Activated CD8-positive, alpha-beta T cell treated with anti-CD3 and anti-CD28 coated beads for 36 hours (primary cell): ENCODE results near the gene C12orf60. TPM values are rescaled to one million over a fixed set of nuclear protein-coding genes. Genes with fewer than 3 reads are reported as not detected.

Source experiments
- ATAC-seq: fragments of 200-7000 bp; cut with Tn5 transposase; one replicate; pipeline ENCODE4 v1.10.0; 2021; ENCODE audit warnings: mild to moderate bottlenecking, moderate library complexity
- CTCF ChIA-PET: fragments of 350-600 bp; sonication (Branson Sonifier 250); formaldehyde crosslinking; loops from one replicate; lab custom pipeline; 2021; ENCODE audit warnings: antibody characterized with exemption; lab: Charles Lee
- POLR2A ChIA-PET: fragments of 350-600 bp; sonication (Branson Sonifier 250); formaldehyde crosslinking; loops from one replicate; lab custom pipeline; 2021; ENCODE audit warnings: antibody characterized with exemption; lab: Charles Lee
- DNase-seq: peaks from one replicate; pipeline ENCODE4 v3.0.0-alpha.2; 2020
- H3K27ac Mint-ChIP-seq: one replicate; pipeline ENCODE4 v1.8.0; 2021; ENCODE audit warnings: mild to moderate bottlenecking, mixed read lengths
- H3K27me3 Mint-ChIP-seq: one replicate; pipeline ENCODE4 v1.8.0; 2021; ENCODE audit warnings: mixed read lengths
- H3K36me3 Mint-ChIP-seq: one replicate; pipeline ENCODE4 v1.8.0; 2021; ENCODE audit warnings: low read depth, mixed read lengths
- H3K4me1 Mint-ChIP-seq: one replicate; pipeline ENCODE4 v1.8.0; 2021; ENCODE audit warnings: low read depth, mixed read lengths
- H3K4me3 Mint-ChIP-seq: one replicate; pipeline ENCODE4 v1.8.0; 2021; ENCODE audit warnings: mild to moderate bottlenecking, moderate library complexity, mixed read lengths
- H3K9me3 Mint-ChIP-seq: one replicate; pipeline ENCODE4 v1.8.0; 2021; ENCODE audit warnings: mixed read lengths
- CTCF ChIP-seq: fragments of 200-600 bp; IDR thresholded peaks from one replicate; pipeline ENCODE4 v1.8.0; 2022; ENCODE audit warnings: antibody characterized with exemption, mild to moderate bottlenecking
- intact Hi-C: fragments of 100-400 bp; cut with micrococcal nuclease; formaldehyde crosslinking; loops from one replicate; pipeline ENCODE4 v1.10.0; 2022
- total RNA-seq, 2 experiments: library from RNA; stranded (reverse); gene quantifications; one replicate each; pipeline ENCODE4 v1.2.3, GENCODE V29; 2021

C12orf60 gene
- total RNA-seq, 2 experiments from 2014 or later = 3.3 to 4.2 TPM

GRCh38 chr12:14776236-14776961, 27.1 kb upstream of the C12orf60 start:
- H3K36me3 Mint-ChIP-seq = peaks cover 5% of the 10 kb centered on the region
- no peaks in the 10 kb centered on the region for H3K9me3 Mint-ChIP-seq
- TF ChIP-seq CTCF = peak; percentile 36
- ChIA-PET CTCF (interaction anchor here (0.5 to 3.9 kb wide), 11 partner anchors 8 to 445 kb away, joined by 3 to 17 read pairs (median 5); partner anchors contain the start of genes C12orf60, RERG and WBP11), POLR2A (interaction anchor here (0.9 to 2.4 kb wide), 4 partner anchors 10 to 175 kb away, joined by 3 to 7 read pairs (median 4); partner anchors contain the start of genes C12orf60 and WBP11)
- no peak for DNase-seq
- H3K27me3 Mint-ChIP-seq = no peaks in the 10 kb centered on the region
- no peak for ATAC-seq
- H3K27ac Mint-ChIP-seq = no peak overlapping the region
- peak overlapping the region; percentile 92 for H3K4me3 Mint-ChIP-seq
- H3K4me1 Mint-ChIP-seq = peaks cover 35% of the 10 kb centered on the region
- intact Hi-C loops = no loop called here

DNA sequence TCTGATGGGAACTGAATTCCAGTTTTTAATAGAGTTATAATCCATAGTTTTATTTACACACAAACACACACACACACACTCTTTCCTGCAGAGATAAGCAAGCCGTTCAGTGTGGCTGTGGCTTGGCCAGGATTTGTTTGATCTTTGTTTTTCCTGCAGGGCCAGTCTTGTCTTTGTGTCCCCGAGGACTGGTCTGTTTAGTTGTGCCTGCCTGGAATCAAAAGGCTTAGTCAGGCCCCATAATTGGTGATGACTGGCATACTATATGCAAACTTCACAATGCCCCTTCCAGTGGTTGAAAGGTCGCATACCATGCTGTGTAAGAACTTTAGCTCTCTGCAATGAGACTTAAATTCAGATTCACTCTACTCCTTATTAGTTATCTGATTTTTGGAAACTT, 26.2 kb upstream of the C12orf60 start:
- H3K4me3 Mint-ChIP-seq = no peak overlapping the region
- POLR2A ChIA-PET = no interaction called here

DNA sequence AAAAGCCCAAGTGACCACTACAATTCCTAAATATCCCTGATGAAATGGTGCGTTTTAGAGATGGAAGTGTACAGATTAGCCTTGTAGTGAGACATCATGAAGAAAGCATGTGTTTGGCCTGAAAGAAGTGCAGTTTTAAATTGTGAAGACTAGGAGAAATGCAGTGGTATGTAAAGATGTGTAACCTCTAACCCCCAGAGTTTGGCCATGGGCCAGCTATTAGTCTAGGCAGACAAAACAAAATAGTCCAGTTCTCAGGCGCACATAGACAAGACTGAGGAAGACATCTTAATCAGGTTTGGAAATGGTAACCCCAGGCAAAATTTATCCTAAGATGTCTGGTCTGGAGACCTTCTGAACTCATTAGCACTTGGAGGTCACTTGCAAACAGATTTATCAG, 23.6 kb upstream of the C12orf60 start:
- Mint-ChIP-seq H3K27ac (no peak overlapping the region), H3K4me3 (no peak overlapping the region), H3K36me3 (peaks cover 14% of the 10 kb centered on the region), H3K9me3 (no peaks in the 10 kb centered on the region), H3K4me1 (peaks cover 23% of the 10 kb centered on the region), H3K27me3 (no peaks in the 10 kb centered on the region)
- TF ChIP-seq CTCF = no peak
- DNase-seq (no peak), ATAC-seq (no peak)
- ChIA-PET POLR2A (interaction anchor here (1.0 to 1.3 kb wide), 2 partner anchors 9 to 181 kb away, joined by 4 to 7 read pairs; a partner anchor contains a TSS), CTCF (interaction anchor here (1.4 to 3.3 kb wide), 2 partner anchors 27 to 215 kb away, joined by 4 to 11 read pairs; no protein-coding TSS in a partner anchor)
- intact Hi-C loops = no loop called here

More for the DNA sequence above, 26.2 kb upstream of the C12orf60 start:
- CTCF ChIA-PET = interaction anchor here (0.9 to 3.3 kb wide), 5 partner anchors 15 to 218 kb away, joined by 3 to 11 read pairs (median 4); no protein-coding TSS in a partner anchor
- DNase-seq (no peak), ATAC-seq (no peak)
- Mint-ChIP-seq H3K36me3 (peaks cover 5% of the 10 kb centered on the region), H3K9me3 (no peaks in the 10 kb centered on the region), H3K4me1 (peaks cover 28% of the 10 kb centered on the region), H3K27me3 (no peaks in the 10 kb centered on the region), H3K27ac (no peak overlapping the region)
- intact Hi-C loops = no loop called here
- TF ChIP-seq CTCF = no peak

GRCh38 chr12:14780859-14781258, 22.6 kb upstream of the C12orf60 start:
- H3K9me3 Mint-ChIP-seq = no peaks in the 10 kb centered on the region
- peaks cover 14% of the 10 kb centered on the region for H3K36me3 Mint-ChIP-seq
- no peak overlapping the region for H3K27ac Mint-ChIP-seq
- no peak for DNase-seq
- TF ChIP-seq CTCF = no peak
- no peak for ATAC-seq
- CTCF ChIA-PET = interaction anchor here (1.4 to 4.1 kb wide), 2 partner anchors 19 to 26 kb away, joined by 4 to 12 read pairs; no protein-coding TSS in a partner anchor
- POLR2A ChIA-PET = interaction anchor here (1.4 to 2.7 kb wide), 2 partner anchors 11 to 22 kb away, joined by 5 to 13 read pairs; partner anchors contain the start of genes C12orf60 and WBP11
- intact Hi-C loops = no loop called here
- no peak overlapping the region for H3K4me3 Mint-ChIP-seq
- H3K27me3 Mint-ChIP-seq = no peaks in the 10 kb centered on the region
- peaks cover 21% of the 10 kb centered on the region for H3K4me1 Mint-ChIP-seq
